Measurements from ENCODE around the gene TMEM154. TPM values are rescaled to one million over a fixed set of nuclear protein-coding genes. Genes with fewer than 3 reads are reported as not detected.

TMEM154 gene
- total RNA-seq, 3 donors from 2014 or later (not counting 1 experiment from before 2014, with no cell fraction given), result 9.8 to 45.4 (median 10.5) TPM

GRCh38 chr4:152709675-152710438, 30.1 kb upstream of the TMEM154 start:
- intact Hi-C loops (cut with micrococcal nuclease), result no loop called here
- H3K27me3 ChIP-seq (ENCODE audit: control insufficient read depth, insufficient read depth, low read length), result no peaks in the 10 kb centered on the region
- WGBS (ENCODE audit: insufficient coverage), result 68% methylated on average over 6 of the region's 6 CpGs

GRCh38 chr4:152708796-152709195, 29.0 kb upstream of the TMEM154 start:
- no peak for TF ChIP-seq CTCF (IDR thresholded peaks at IDR 0.05)
- 81% methylated on average over 3 of the region's 4 CpGs for WGBS (ENCODE audit: insufficient coverage)
- H3K9me3 Mint-ChIP-seq, result peaks cover 0 to 3% of the 10 kb centered on the region in 2 donors
- intact Hi-C loops (cut with micrococcal nuclease), result no loop called here
- Histone ChIP-seq H3K36me3 (ENCODE audit: control insufficient read depth, insufficient read depth, low read length) (no peaks in the 10 kb centered on the region), H3K4me1 (ENCODE audit: control insufficient read depth, insufficient read depth, low read length) (no peaks in the 10 kb centered on the region), H3K4me3 (ENCODE audit: low read length) (no peak overlapping the region), H3K9me3 (ENCODE audit: control insufficient read depth, insufficient read depth, low read length) (peaks cover 11% of the 10 kb centered on the region), H3K27me3 (ENCODE audit: control insufficient read depth, insufficient read depth, low read length) (no peaks in the 10 kb centered on the region), H3K27ac (ENCODE audit: low read length) (no peak overlapping the region)
- no peak overlapping the region for H3K27ac Mint-ChIP-seq
- no peaks in the 10 kb centered on the region for H3K36me3 Mint-ChIP-seq
- H3K4me1 Mint-ChIP-seq, result no peaks in the 10 kb centered on the region
- DNase-seq, result no peak
- H3K4me3 Mint-ChIP-seq, result no peak overlapping the region
- peaks cover 15 to 23% of the 10 kb centered on the region in 2 donors for H3K27me3 Mint-ChIP-seq (ENCODE audit: low read depth in 2 of 2)
- ATAC-seq, result no peak

More at GRCh38 chr4:152709675-152710438, 30.1 kb upstream of the TMEM154 start:
- no peak overlapping the region for H3K27ac ChIP-seq (ENCODE audit: low read length)
- no peak overlapping the region for H3K4me3 Mint-ChIP-seq
- H3K9me3 Mint-ChIP-seq, result peaks cover 0 to 3% of the 10 kb centered on the region in 2 donors
- no peak overlapping the region for H3K4me3 ChIP-seq (ENCODE audit: low read length)
- H3K9me3 ChIP-seq (ENCODE audit: control insufficient read depth, insufficient read depth, low read length), result peaks cover 3% of the 10 kb centered on the region
- H3K36me3 Mint-ChIP-seq, result no peaks in the 10 kb centered on the region
- TF ChIP-seq CTCF (IDR thresholded peaks at IDR 0.05), result no peak
- H3K27ac Mint-ChIP-seq, result no peak overlapping the region
- H3K4me1 ChIP-seq (ENCODE audit: control insufficient read depth, insufficient read depth, low read length), result no peaks in the 10 kb centered on the region
- DNase-seq (no peak), ATAC-seq (no peak)
- no peaks in the 10 kb centered on the region for H3K36me3 ChIP-seq (ENCODE audit: control insufficient read depth, insufficient read depth, low read length)
- H3K4me1 Mint-ChIP-seq, result no peaks in the 10 kb centered on the region
- H3K27me3 Mint-ChIP-seq (ENCODE audit: low read depth in 2 of 2), result peaks cover 12 to 21% of the 10 kb centered on the region in 2 donors

GRCh38 chr4:152708361-152708760, 28.6 kb upstream of the TMEM154 start:
- TF ChIP-seq CTCF (IDR thresholded peaks at IDR 0.05), result no peak
- ATAC-seq (no peak), DNase-seq (no peak)
- peaks cover 15 to 22% of the 10 kb centered on the region in 2 donors for H3K27me3 Mint-ChIP-seq (ENCODE audit: low read depth in 2 of 2)
- H3K27me3 ChIP-seq (ENCODE audit: control insufficient read depth, insufficient read depth, low read length), result no peaks in the 10 kb centered on the region
- H3K27ac ChIP-seq (ENCODE audit: low read length), result no peak overlapping the region
- H3K4me1 Mint-ChIP-seq, result no peaks in the 10 kb centered on the region
- no peaks in the 10 kb centered on the region for H3K36me3 Mint-ChIP-seq
- no peaks in the 10 kb centered on the region for H3K4me1 ChIP-seq (ENCODE audit: control insufficient read depth, insufficient read depth, low read length)
- H3K9me3 Mint-ChIP-seq, result peaks cover 0 to 3% of the 10 kb centered on the region in 2 donors
- no peaks in the 10 kb centered on the region for H3K36me3 ChIP-seq (ENCODE audit: control insufficient read depth, insufficient read depth, low read length)
- 92% methylated on average over 1 of the region's 1 CpG for WGBS (ENCODE audit: insufficient coverage)
- peaks cover 11% of the 10 kb centered on the region for H3K9me3 ChIP-seq (ENCODE audit: control insufficient read depth, insufficient read depth, low read length)
- no peak overlapping the region for H3K27ac Mint-ChIP-seq
- H3K4me3 Mint-ChIP-seq, result no peak overlapping the region
- H3K4me3 ChIP-seq (ENCODE audit: low read length), result no peak overlapping the region
- intact Hi-C loops (cut with micrococcal nuclease), result no loop called here

All from natural killer cell (primary cell).